ENCODE measurements around the gene PLET1.

The PLET1 gene

GRCh38 chr11:112285841-112286311, 25.2 kb upstream of the PLET1 start:
- TF ChIP-seq TCF12 (IDR thresholded peaks at IDR 0.05; ENCODE audit: low read depth) (no peak), USF1 (IDR thresholded peaks at IDR 0.05) (no peak), ZBTB7A (IDR thresholded peaks at IDR 0.05; ENCODE audit: low read depth) (no peak), FOXM1 (IDR thresholded peaks at IDR 0.05; ENCODE audit: borderline replicate concordance, low read depth) (no peak), CREB1 (IDR thresholded peaks at IDR 0.05; ENCODE audit: low read depth) (no peak), TAF1 (IDR thresholded peaks at IDR 0.05; ENCODE audit: low read depth) (no peak), NFIC (IDR thresholded peaks at IDR 0.05) (no peak), TEAD4 (IDR thresholded peaks at IDR 0.05) (no peak), EP300 (IDR thresholded peaks at IDR 0.05; ENCODE audit: borderline replicate concordance) (no peak)
- TF ChIP-seq, protein P1, sequence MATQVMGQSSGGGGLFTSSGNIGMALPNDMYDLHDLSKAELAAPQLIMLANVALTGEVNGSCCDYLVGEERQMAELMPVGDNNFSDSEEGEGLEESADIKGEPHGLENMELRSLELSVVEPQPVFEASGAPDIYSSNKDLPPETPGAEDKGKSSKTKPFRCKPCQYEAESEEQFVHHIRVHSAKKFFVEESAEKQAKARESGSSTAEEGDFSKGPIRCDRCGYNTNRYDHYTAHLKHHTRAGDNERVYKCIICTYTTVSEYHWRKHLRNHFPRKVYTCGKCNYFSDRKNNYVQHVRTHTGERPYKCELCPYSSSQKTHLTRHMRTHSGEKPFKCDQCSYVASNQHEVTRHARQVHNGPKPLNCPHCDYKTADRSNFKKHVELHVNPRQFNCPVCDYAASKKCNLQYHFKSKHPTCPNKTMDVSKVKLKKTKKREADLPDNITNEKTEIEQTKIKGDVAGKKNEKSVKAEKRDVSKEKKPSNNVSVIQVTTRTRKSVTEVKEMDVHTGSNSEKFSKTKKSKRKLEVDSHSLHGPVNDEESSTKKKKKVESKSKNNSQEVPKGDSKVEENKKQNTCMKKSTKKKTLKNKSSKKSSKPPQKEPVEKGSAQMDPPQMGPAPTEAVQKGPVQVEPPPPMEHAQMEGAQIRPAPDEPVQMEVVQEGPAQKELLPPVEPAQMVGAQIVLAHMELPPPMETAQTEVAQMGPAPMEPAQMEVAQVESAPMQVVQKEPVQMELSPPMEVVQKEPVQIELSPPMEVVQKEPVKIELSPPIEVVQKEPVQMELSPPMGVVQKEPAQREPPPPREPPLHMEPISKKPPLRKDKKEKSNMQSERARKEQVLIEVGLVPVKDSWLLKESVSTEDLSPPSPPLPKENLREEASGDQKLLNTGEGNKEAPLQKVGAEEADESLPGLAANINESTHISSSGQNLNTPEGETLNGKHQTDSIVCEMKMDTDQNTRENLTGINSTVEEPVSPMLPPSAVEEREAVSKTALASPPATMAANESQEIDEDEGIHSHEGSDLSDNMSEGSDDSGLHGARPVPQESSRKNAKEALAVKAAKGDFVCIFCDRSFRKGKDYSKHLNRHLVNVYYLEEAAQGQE (IDR thresholded peaks at IDR 0.05; ENCODE audit: low read depth), result no peak

GRCh38 chr11:112281726-112282125, 21.1 kb upstream of the PLET1 start:
- TF ChIP-seq ZBTB7A (IDR thresholded peaks at IDR 0.05; ENCODE audit: low read depth) (no peak), MAX (IDR thresholded peaks at IDR 0.05) (no peak), CEBPB (IDR thresholded peaks at IDR 0.05) (no peak), USF1 (IDR thresholded peaks at IDR 0.05) (no peak), CREB1 (IDR thresholded peaks at IDR 0.05; ENCODE audit: low read depth) (no peak), TCF12 (IDR thresholded peaks at IDR 0.05; ENCODE audit: low read depth) (no peak), TAF1 (IDR thresholded peaks at IDR 0.05; ENCODE audit: low read depth) (no peak), EP300 (IDR thresholded peaks at IDR 0.05; ENCODE audit: borderline replicate concordance) (no peak), FOXM1 (IDR thresholded peaks at IDR 0.05; ENCODE audit: borderline replicate concordance, low read depth) (no peak), NFIC (IDR thresholded peaks at IDR 0.05) (no peak), TEAD4 (IDR thresholded peaks at IDR 0.05) (no peak)
- TF ChIP-seq, protein P1 (IDR thresholded peaks at IDR 0.05; ENCODE audit: low read depth), result no peak

GRCh38 chr11:112280268-112281126, 19.8 kb upstream of the PLET1 start:
- peak; percentile 80 for TF ChIP-seq RAD21 (IDR thresholded peaks at IDR 0.05; ENCODE audit: low read depth)
- TF ChIP-seq MAX (IDR thresholded peaks at IDR 0.05), result no peak

- TF ChIP-seq EGR1 (IDR thresholded peaks at IDR 0.05), result peak; percentile 63
- TF ChIP-seq RAD21 (IDR thresholded peaks at IDR 0.05; ENCODE audit: low read depth), result peak; percentile 75
- TF ChIP-seq TEAD4 (IDR thresholded peaks at IDR 0.05), result 0 out of 2 replicates have a peak, but pooled peaks have one; percentile 14
- TF ChIP-seq, protein P1 (IDR thresholded peaks at IDR 0.05; ENCODE audit: low read depth), result no peak
- no peak for TF ChIP-seq FOXM1 (IDR thresholded peaks at IDR 0.05; ENCODE audit: borderline replicate concordance, low read depth)
- no peak for TF ChIP-seq ZBTB7A (IDR thresholded peaks at IDR 0.05; ENCODE audit: low read depth)
- TF ChIP-seq EP300 (IDR thresholded peaks at IDR 0.05; ENCODE audit: borderline replicate concordance), result no peak
Observed at GRCh38 chr11:112279901-112280267, 19.2 kb upstream of the PLET1 start.

DNA sequence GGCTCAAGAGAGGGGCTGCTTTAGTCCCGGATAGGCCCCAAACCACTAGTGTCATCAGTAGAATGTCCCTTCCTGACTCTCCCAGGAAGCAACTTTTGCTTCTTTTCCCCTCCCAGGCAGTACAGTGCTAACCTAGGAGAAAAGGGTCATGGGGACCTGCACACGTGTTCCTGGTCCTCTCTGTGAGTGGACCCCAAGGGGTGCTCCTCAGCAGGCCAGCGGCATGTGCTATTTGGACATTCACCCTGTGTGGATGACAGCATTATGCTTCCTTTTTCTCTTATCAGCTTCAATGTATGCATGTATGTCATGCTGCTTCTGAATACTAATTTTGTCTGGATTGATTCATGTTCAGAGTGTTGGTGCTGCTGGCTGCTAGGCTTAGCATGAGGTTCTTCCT, 18.1 kb upstream of the PLET1 start:
- TF ChIP-seq TCF12 (IDR thresholded peaks at IDR 0.05; ENCODE audit: low read depth) (no peak), EP300 (IDR thresholded peaks at IDR 0.05; ENCODE audit: borderline replicate concordance) (no peak), TAF1 (IDR thresholded peaks at IDR 0.05; ENCODE audit: low read depth) (no peak), TEAD4 (IDR thresholded peaks at IDR 0.05) (no peak), CEBPB (IDR thresholded peaks at IDR 0.05) (no peak), MAX (IDR thresholded peaks at IDR 0.05) (no peak), CREB1 (IDR thresholded peaks at IDR 0.05; ENCODE audit: low read depth) (no peak), EGR1 (IDR thresholded peaks at IDR 0.05) (no peak)
- TF ChIP-seq, protein P1 (IDR thresholded peaks at IDR 0.05; ENCODE audit: low read depth), result no peak
